ENCODE results near the gene KRTAP12-2. TPM values are rescaled to one million over a fixed set of nuclear protein-coding genes. Genes with fewer than 3 reads are reported as not detected.

Gene KRTAP12-2
- total RNA-seq, 1 donor from 2014 or later, result not detected

- H3K4me3 Mint-ChIP-seq (ENCODE audit: unreplicated experiment), result no peak overlapping the region
- H3K27ac Mint-ChIP-seq (ENCODE audit: unreplicated experiment), result no peak overlapping the region
- H3K4me1 Mint-ChIP-seq (ENCODE audit: low read depth, unreplicated experiment), result no peaks in the 10 kb centered on the region
- TF ChIP-seq, protein P1, sequence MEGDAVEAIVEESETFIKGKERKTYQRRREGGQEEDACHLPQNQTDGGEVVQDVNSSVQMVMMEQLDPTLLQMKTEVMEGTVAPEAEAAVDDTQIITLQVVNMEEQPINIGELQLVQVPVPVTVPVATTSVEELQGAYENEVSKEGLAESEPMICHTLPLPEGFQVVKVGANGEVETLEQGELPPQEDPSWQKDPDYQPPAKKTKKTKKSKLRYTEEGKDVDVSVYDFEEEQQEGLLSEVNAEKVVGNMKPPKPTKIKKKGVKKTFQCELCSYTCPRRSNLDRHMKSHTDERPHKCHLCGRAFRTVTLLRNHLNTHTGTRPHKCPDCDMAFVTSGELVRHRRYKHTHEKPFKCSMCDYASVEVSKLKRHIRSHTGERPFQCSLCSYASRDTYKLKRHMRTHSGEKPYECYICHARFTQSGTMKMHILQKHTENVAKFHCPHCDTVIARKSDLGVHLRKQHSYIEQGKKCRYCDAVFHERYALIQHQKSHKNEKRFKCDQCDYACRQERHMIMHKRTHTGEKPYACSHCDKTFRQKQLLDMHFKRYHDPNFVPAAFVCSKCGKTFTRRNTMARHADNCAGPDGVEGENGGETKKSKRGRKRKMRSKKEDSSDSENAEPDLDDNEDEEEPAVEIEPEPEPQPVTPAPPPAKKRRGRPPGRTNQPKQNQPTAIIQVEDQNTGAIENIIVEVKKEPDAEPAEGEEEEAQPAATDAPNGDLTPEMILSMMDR (IDR thresholded peaks at IDR 0.05; ENCODE audit: partially characterized antibody, unreplicated experiment), result no peak
- peaks cover 46% of the 10 kb centered on the region for H3K36me3 Mint-ChIP-seq (ENCODE audit: unreplicated experiment)
- H3K9me3 Mint-ChIP-seq (ENCODE audit: unreplicated experiment), result peaks cover 9% of the 10 kb centered on the region
- H3K27me3 Mint-ChIP-seq (ENCODE audit: unreplicated experiment), result no peaks in the 10 kb centered on the region
- no peak for DNase-seq
These were observed 43.2 kb downstream of the KRTAP12-2 start for GRCh38 chr21:44623575-44623974.

- no peak for DNase-seq
- H3K36me3 Mint-ChIP-seq (ENCODE audit: unreplicated experiment), result peaks cover 42% of the 10 kb centered on the region
- H3K4me1 Mint-ChIP-seq (ENCODE audit: low read depth, unreplicated experiment), result peaks cover 10% of the 10 kb centered on the region
- no peak overlapping the region for H3K27ac Mint-ChIP-seq (ENCODE audit: unreplicated experiment)
- H3K9me3 Mint-ChIP-seq (ENCODE audit: unreplicated experiment), result peaks cover 15% of the 10 kb centered on the region
- peaks cover 6% of the 10 kb centered on the region for H3K27me3 Mint-ChIP-seq (ENCODE audit: unreplicated experiment)
- H3K4me3 Mint-ChIP-seq (ENCODE audit: unreplicated experiment), result no peak overlapping the region
- TF ChIP-seq, protein P1 (IDR thresholded peaks at IDR 0.05; ENCODE audit: partially characterized antibody, unreplicated experiment), result no peak
These were observed 46.8 kb downstream of the KRTAP12-2 start for GRCh38 chr21:44619886-44620285.

DNA sequence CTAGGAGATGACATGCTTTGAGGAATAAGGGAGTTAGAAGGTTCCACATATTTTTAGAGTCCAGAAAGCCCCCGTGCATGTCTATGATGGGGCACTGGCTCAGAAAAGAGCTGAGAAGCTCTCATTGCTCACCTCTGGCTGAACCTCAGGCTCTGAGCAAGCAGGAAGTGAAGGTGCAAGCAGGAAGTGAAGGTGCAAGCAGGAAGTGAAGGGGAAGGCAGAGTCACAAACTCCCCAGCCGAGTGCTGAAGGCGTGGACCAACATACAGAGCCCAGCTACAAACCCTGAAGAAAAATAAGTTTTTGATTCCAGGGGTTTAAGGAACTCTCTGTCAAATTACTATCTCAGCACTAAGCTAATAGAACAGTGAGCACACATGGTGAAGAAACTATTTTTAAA is 47.8 kb downstream of the KRTAP12-2 start:
- Mint-ChIP-seq H3K4me3 (ENCODE audit: unreplicated experiment) (no peak overlapping the region), H3K4me1 (ENCODE audit: low read depth, unreplicated experiment) (peaks cover 10% of the 10 kb centered on the region), H3K36me3 (ENCODE audit: unreplicated experiment) (peaks cover 33% of the 10 kb centered on the region), H3K27ac (ENCODE audit: unreplicated experiment) (no peak overlapping the region), H3K27me3 (ENCODE audit: unreplicated experiment) (peaks cover 9% of the 10 kb centered on the region), H3K9me3 (ENCODE audit: unreplicated experiment) (peaks cover 11% of the 10 kb centered on the region)
- DNase-seq, result no peak
- TF ChIP-seq, protein P1 (IDR thresholded peaks at IDR 0.05; ENCODE audit: partially characterized antibody, unreplicated experiment), result no peak

GRCh38 chr21:44618504-44618903 is 48.2 kb downstream of the KRTAP12-2 start:
- Mint-ChIP-seq H3K4me1 (ENCODE audit: low read depth, unreplicated experiment) (peaks cover 10% of the 10 kb centered on the region), H3K27me3 (ENCODE audit: unreplicated experiment) (peaks cover 9% of the 10 kb centered on the region), H3K27ac (ENCODE audit: unreplicated experiment) (no peak overlapping the region), H3K9me3 (ENCODE audit: unreplicated experiment) (peaks cover 13% of the 10 kb centered on the region), H3K36me3 (ENCODE audit: unreplicated experiment) (peaks cover 29% of the 10 kb centered on the region), H3K4me3 (ENCODE audit: unreplicated experiment) (no peak overlapping the region)
- TF ChIP-seq, protein P1 (IDR thresholded peaks at IDR 0.05; ENCODE audit: partially characterized antibody, unreplicated experiment), result no peak
- no peak for DNase-seq

DNA sequence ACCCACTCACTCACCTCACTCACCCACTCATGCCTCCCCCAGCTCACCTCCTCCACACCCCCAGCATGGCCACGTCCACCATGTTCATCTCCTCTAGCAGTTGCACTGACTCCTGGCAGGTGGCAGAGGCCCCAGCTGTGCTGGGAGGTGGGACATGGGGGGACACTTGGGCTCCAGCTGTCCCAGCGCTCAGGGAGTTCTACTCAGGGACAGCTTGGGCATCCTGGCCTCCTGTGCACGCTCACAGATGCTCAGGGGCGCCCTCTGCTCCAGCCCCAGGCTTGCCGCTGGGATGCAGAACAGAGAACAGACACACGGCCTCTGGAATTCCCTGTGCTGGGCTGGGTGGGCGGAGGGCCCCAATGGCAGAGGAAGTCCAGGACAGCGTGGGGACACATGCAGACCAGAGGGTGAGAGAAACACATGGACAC is 49.6 kb downstream of the KRTAP12-2 start:
- peak overlapping the region; percentile 78 for H3K27ac Mint-ChIP-seq (ENCODE audit: unreplicated experiment)
- peak overlapping the region; percentile 63 for H3K4me3 Mint-ChIP-seq (ENCODE audit: unreplicated experiment)
- H3K27me3 Mint-ChIP-seq (ENCODE audit: unreplicated experiment), result peaks cover 9% of the 10 kb centered on the region
- H3K36me3 Mint-ChIP-seq (ENCODE audit: unreplicated experiment), result peaks cover 20% of the 10 kb centered on the region
- peaks cover 10% of the 10 kb centered on the region for H3K4me1 Mint-ChIP-seq (ENCODE audit: low read depth, unreplicated experiment)
- peak; percentile 49 for DNase-seq
- H3K9me3 Mint-ChIP-seq (ENCODE audit: unreplicated experiment), result peaks cover 19% of the 10 kb centered on the region
- TF ChIP-seq, protein P1 (IDR thresholded peaks at IDR 0.05; ENCODE audit: partially characterized antibody, unreplicated experiment), result no peak
